Thymus (tissue), 11 donors: ENCODE measurements around the gene SLC1A7. TPM values are rescaled to one million over a fixed set of nuclear protein-coding genes. Genes with fewer than 3 reads are reported as not detected.

ENCODE experiments used
- DNase-seq, 9 donors: peaks; one replicate each; pipeline ENCODE4 v3.0.0-alpha.2; 2013; ENCODE audit warnings: low spot score in 9 of 9, low read depth in 6 of 9, missing footprints in 1 of 9
- H3K27ac ChIP-seq, 2 donors: one replicate each; pipeline ENCODE4 v1.5.1; 2013; ENCODE audit warnings: control low read depth in 1 of 2, low read depth in 1 of 2, low read length in 1 of 2, mild to moderate bottlenecking in 1 of 2, moderate library complexity in 1 of 2
- H3K27me3 ChIP-seq, 2 donors: one replicate each; pipeline ENCODE4 v1.5.1; 2013; ENCODE audit warnings: low read length in 1 of 2; ENCODE audit not compliant: control insufficient read depth in 2 of 2, insufficient read depth in 1 of 2
- H3K36me3 ChIP-seq, 2 donors: one replicate each; pipeline ENCODE4 v1.5.1; 2013; ENCODE audit warnings: low read length in 1 of 2, mild to moderate bottlenecking in 1 of 2, moderate library complexity in 1 of 2; ENCODE audit not compliant: control insufficient read depth in 2 of 2, insufficient read depth in 2 of 2
- H3K4me1 ChIP-seq, 2 donors: one replicate each; pipeline ENCODE4 v1.5.1; 2013; ENCODE audit warnings: low read length in 2 of 2; ENCODE audit not compliant: control insufficient read depth in 2 of 2, insufficient read depth in 2 of 2
- H3K4me3 ChIP-seq, 2 donors: one replicate each; pipeline ENCODE4 v1.5.1; 2013; ENCODE audit warnings: low read length in 2 of 2, control low read depth in 1 of 2, mild to moderate bottlenecking in 1 of 2
- H3K9me3 ChIP-seq, 2 donors: one replicate each; pipeline ENCODE4 v1.5.1; 2013; ENCODE audit warnings: low read length in 1 of 2, mild to moderate bottlenecking in 1 of 2; ENCODE audit not compliant: control insufficient read depth in 2 of 2, insufficient read depth in 1 of 2
- WGBS: extraction: QIAGEN DNeasy Blood & Tissue Kit; methylation state at CpG from one replicate; pipeline ENCODE4 v1.1.7; 2013; 5-methylcytosine and 5-hydroxymethylcytosine counted together
- polyA plus RNA-seq: library from polyadenylated mRNA; stranded (reverse); fragments of 200-250 nt; gene quantifications from one replicate; pipeline ENCODE4 v1.2.3, GENCODE V29; 2013
- total RNA-seq: library from RNA; stranded (reverse); fragments of 120-200 nt; gene quantifications from one replicate; pipeline ENCODE4 v1.2.4, GENCODE V29; 2013
- donor health status: healthy.

The SLC1A7 gene
- total and polyA plus RNA-seq, 2 donors: under 0.01 to 0.07 TPM

DNA sequence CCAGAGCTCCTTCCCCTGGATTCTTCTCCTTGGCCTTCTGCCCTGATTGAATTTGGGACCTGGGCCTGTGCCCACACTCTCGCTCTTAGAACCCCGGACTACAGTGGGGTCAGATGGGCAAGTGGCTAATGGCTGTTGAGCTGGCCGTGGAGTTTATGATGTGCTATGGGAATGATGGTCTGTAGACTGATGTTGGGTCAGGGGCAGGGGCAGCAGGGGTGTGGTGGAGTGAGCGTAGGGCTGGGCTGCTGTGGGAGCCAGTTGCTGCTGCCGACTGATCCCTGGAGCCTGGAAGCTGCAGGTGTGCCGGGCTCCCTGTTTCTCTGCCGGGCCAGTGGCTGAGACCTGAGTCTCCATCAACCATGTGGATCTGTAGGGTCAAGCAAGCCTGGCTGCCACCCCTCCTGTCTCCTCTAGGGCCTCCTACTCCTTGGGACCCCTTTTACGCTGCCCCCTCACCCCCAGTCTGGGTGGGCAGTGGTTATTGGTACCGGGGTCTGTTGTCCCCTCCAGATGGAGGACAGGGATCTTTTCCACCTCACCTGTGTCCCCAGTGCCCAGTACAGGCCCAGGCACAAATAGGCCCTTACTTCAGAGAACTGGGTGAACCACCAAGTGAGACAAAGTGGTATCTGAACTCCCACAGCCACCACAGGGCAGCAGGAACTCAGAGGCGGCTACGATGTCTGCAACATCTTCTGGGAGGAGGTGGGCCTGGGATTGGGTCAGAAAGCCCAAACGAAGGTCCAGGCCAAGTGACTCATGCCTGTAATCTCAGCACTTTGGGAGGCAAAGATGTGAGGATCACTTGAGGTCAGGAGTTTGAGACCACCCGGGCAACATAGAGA lies 75.3 kb downstream of the SLC1A7 start:
- no peak for DNase-seq
- H3K4me3 ChIP-seq: no peak overlapping the region
- no peaks in the 10 kb centered on the region for H3K36me3 ChIP-seq
- 97% methylated on average over 13 of the region's 13 CpGs for WGBS
- peaks cover 4 to 27% of the 10 kb centered on the region in 2 donors for H3K27me3 ChIP-seq
- no peak overlapping the region for H3K27ac ChIP-seq
- H3K4me1 ChIP-seq: peaks cover 3 to 10% of the 10 kb centered on the region in 2 donors
- H3K9me3 ChIP-seq: no peaks in the 10 kb centered on the region

DNA sequence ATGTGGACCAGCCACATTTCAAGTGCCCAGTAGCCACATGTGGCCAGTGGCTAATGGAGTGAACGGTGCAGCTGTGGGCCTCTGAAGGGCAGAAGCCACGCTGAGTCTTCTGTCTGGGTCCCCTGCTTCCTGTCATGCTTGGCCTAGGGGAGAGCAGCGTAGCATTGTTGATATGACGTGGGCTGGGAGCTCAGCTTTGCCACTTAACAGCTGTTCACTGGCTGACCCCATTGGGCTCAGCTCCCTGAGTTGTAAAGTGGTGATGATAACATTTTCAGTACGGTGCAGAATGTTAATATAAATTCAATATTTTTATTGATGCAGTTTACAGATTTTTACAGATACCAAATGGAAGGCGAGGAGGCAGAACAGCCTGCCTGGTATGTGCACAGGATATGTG lies 76.0 kb downstream of the SLC1A7 start:
- Histone ChIP-seq H3K36me3 (no peaks in the 10 kb centered on the region), H3K27ac (no peak overlapping the region), H3K27me3 (peaks cover 7 to 33% of the 10 kb centered on the region in 2 donors), H3K4me1 (peaks cover 3 to 10% of the 10 kb centered on the region in 2 donors), H3K4me3 (no peak overlapping the region), H3K9me3 (no peaks in the 10 kb centered on the region)
- 87% methylated on average over 6 of the region's 6 CpGs for WGBS
- DNase-seq: no peak

DNA sequence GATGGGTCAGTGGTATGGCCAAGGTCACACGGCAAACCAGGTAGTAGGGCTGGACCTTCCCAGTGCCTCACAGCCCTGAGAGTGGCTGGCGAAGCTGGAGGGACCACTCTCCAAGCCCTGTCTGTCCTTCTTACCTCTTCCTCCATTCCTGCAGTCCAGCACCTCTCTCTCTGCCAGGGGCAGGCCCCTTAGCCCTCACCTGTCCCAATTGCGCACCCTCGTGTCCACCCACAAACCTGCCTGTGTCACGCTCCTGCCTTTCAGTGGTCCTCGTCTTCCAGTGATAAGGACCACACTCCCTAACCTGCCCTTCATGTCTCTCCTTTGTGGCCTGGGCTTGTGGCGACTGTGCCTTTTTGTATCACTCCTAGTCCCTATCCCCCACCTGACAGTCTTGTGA lies 77.0 kb downstream of the SLC1A7 start:
- H3K4me1 ChIP-seq: peaks cover 3 to 10% of the 10 kb centered on the region in 2 donors
- DNase-seq: no peak
- H3K36me3 ChIP-seq: no peaks in the 10 kb centered on the region
- H3K27me3 ChIP-seq: peaks cover 15 to 43% of the 10 kb centered on the region in 2 donors
- no peak overlapping the region for H3K4me3 ChIP-seq
- no peak overlapping the region for H3K27ac ChIP-seq
- no peaks in the 10 kb centered on the region for H3K9me3 ChIP-seq
- 97% methylated on average over 7 of the region's 7 CpGs for WGBS

DNA sequence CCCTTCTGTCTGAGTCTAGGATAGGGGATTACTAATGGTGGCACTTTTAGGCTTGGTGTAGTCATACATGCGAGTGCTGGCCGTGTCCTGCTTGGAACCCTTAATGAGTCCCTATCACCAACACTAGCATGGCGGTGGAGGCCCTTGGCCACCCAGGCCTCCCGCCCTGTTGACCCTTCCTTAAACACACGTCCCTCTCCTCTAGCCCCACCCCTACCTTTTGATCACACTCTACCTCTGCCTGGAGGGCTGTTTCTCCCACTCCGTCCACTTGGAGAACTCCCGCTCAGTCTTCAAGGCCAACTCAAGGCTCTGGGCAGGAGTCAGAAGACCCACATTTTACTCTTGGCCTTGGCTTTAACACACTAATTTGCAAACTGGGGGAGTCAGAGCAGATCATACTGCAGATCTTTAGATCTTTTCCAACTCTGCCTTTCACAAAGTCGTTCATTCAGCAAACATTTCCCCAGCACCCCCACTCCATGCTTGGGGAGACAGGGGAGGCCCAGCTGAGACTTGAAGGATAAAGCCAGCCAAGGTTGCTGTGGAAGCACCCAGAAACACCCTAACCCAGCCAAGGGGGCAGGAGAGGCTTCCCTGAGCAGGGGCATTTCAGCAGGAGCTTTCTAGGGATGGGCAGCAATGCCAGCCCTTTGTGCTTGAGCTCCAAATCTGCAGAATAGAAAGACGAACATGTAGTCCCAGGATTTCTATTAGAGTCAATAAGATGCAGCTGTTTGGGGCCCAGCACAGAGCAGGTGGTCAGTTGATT lies 78.5 kb downstream of the SLC1A7 start:
- DNase-seq: no peak
- Histone ChIP-seq H3K36me3 (no peaks in the 10 kb centered on the region), H3K27ac (no peak overlapping the region), H3K4me3 (no peak overlapping the region), H3K27me3 (peaks cover 16 to 47% of the 10 kb centered on the region in 2 donors), H3K4me1 (peaks cover 3 to 10% of the 10 kb centered on the region in 2 donors), H3K9me3 (no peaks in the 10 kb centered on the region)
- 98% methylated on average over 9 of the region's 9 CpGs for WGBS

DNA sequence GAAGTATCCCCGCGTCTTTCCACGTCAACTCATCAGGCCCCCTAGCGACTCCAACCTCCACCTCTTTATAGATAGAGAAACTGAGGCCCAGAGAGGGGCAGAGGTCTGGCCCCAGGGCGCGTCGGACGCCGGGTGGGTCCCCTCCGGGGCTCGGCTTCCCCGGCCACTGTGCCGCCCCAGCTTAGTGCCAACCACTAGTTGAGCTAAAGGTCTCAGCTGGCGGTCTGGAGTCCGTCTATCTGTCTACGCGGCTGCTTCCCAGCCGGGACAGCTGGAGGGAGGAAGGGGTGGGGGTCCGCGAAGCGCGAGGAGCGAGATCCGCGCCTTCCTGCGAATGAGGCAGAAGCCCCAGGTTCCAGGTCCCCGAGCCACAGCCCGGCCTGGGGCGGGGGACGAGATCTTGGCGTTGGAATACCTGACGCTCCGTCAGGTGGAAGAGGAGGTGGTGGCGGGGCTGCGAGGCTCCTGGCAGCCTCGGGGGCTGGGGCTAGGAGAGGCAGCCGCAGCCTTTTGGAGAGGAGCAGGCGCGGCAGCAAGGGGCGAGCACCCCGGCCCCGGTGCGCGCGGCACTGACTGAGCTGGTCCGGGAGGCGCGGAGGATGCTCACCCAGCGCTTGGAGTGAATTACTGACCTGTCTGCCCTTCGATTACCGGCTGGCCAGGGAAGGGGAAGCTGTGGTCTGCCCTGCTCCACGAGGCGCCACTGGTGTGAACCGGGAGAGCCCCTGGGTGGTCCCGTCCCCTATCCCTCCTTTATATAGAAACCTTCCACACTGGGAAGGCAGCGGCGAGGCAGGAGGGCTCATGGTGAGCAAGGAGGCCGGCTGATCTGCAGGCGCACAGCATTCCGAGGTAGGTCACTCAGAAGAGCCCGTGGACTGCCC lies 79.5 kb downstream of the SLC1A7 start:
- Histone ChIP-seq H3K27me3 (peaks cover 16 to 47% of the 10 kb centered on the region in 2 donors), H3K36me3 (no peaks in the 10 kb centered on the region), H3K9me3 (no peaks in the 10 kb centered on the region), H3K4me3 (peak overlapping the region; percentile 29 to 47), H3K4me1 (peaks cover 3 to 10% of the 10 kb centered on the region in 2 donors), H3K27ac (no peak overlapping the region)
- DNase-seq: peak in 1 of 9 donors; percentile 18
- WGBS: 13% methylated on average over 61 of the region's 61 CpGs

DNA sequence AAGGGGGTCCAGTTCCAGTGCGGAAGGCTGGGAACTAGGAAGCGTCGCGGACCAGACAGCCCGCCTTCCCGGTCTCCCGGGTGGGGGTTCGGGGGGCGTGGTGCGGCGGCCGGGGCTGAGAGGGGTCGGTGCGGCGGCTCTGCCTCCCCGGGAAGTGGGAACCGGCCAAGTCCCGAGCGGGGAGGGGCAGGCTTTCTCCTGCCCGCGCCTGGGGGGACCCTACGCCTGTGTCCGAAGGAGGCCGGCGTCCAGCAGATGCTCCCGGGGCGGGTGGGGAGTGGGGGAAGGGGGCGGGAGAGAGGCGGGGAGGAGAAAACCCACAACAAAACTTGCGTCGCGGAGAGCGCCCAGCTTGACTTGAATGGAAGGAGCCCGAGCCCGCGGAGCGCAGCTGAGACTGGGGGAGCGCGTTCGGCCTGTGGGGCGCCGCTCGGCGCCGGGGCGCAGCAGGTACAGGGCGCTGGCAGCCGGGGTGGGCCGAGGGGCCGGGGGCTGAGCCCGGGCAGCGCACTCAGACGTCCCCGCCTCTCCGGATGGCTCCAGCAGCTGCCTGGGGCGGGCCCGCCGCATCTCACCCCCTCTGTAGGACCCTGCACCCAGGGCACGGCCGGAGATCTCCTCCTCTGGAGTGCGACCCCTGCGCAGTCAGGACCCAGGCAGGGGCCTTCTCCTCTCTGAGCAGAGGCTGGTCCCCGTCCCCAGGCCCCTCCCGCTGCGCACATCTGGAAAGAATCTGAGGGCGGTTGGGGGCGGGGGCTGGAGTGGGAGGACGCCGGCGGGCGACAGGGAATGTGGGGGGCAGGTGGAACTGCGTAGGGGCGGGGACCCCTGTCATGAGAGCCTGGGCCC lies 80.4 kb downstream of the SLC1A7 start, which contains the start of gene PODN:
Gene PODN, plus strand, starts transcription at position 355 of the 849 bp plus-strand sequence. CDS start 7,643 bp downstream, outside the sequence.
- DNase-seq: peak in 2 of 9 donors; percentile 25 to 44
- peaks cover 16 to 47% of the 10 kb centered on the region in 2 donors for H3K27me3 ChIP-seq
- H3K4me3 ChIP-seq: peak within 1 kb of the TSS; percentile 29 to 47
- H3K4me1 ChIP-seq: peaks cover 3 to 10% of the 10 kb centered on the region in 2 donors
- no peaks in the 10 kb centered on the region for H3K36me3 ChIP-seq
- no peaks in the 10 kb centered on the region for H3K9me3 ChIP-seq
- WGBS: under 1% methylated on average over 73 of the region's 73 CpGs
- no peak within 1 kb of the TSS for H3K27ac ChIP-seq

DNA sequence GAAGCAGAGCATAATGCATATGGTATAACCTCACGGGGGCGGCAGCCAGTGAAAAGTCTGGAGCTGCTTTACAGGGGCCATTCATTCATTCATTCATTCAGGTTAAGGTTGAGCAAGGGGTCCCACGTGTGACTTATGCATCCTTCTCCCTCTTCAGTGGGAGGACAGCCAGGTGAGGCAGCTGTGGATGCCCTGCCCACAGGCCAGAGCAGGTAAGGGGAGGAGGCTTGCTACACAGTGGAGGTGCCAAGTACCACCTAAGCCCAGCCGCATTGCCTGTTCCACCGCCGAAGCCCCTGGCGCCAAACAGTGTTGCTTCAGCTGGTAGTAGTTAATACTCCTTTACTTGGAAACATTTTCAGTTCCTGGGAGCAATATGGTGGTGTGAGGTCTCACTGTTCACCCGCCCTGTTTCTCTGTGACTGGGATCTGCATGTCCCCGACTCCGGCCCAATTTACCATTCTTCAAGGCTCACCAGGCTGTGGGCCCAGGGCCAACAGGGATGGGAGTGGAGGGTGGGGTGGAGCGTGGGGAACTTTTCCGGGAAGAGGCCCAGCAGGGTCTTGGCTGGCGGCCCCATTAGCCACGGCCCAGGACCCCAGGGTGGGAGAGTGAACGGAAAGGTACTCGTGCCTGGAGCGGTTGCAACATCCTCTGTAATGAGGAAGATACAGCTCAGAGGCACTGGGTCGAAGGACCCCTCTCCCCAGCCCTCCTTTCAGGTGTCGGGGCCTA lies 81.1 kb downstream of the SLC1A7 start:
- no peak overlapping the region for H3K27ac ChIP-seq
- H3K36me3 ChIP-seq: no peaks in the 10 kb centered on the region
- no peaks in the 10 kb centered on the region for H3K9me3 ChIP-seq
- H3K27me3 ChIP-seq: peaks cover 16 to 47% of the 10 kb centered on the region in 2 donors
- peak overlapping the region; percentile 20 to 47 for H3K4me3 ChIP-seq
- WGBS: 56% methylated on average over 19 of the region's 19 CpGs
- DNase-seq: no peak
- H3K4me1 ChIP-seq: peaks cover 3 to 10% of the 10 kb centered on the region in 2 donors
